Lung (tissue), 12 donors: ENCODE data around the gene TRIM14. TPM values are rescaled to one million over a fixed set of nuclear protein-coding genes. Genes with fewer than 3 reads are reported as not detected.
A peak's percentile ranks its signal among the peaks of the same experiment; 100 is the strongest.
"Not testable (repeated sequence)": the region's sequence is repeated elsewhere in the genome, so short reads cannot be mapped to it uniquely, and the experiment has no call there.

Experiments
- ATAC-seq: fragments of 200-7000 bp; cut with Tn5 transposase; one replicate; pipeline ENCODE4 v1.9.1; 2020; ENCODE audit warnings: moderate number of reproducible peaks; ENCODE audit not compliant: insufficient read depth, low FRiP score
- DNase-seq, 3 donors: peaks; one replicate each; pipeline ENCODE4 v3.0.0-alpha.2; 2013 to 2017
- H3K27ac ChIP-seq, 2 donors: one replicate each; pipeline ENCODE4 v1.5.1; 2013; ENCODE audit warnings: mild to moderate bottlenecking in 2 of 2, moderate library complexity in 2 of 2, control low read depth in 1 of 2, inconsistent platforms in 1 of 2, low read depth in 1 of 2, low read length in 1 of 2
- H3K27me3 ChIP-seq, 3 donors: one replicate each; pipeline ENCODE4 v1.5.1; 2013; ENCODE audit warnings: low read length in 2 of 3; ENCODE audit not compliant: control insufficient read depth in 3 of 3, insufficient read depth in 3 of 3
- H3K36me3 ChIP-seq, 4 donors: one replicate each; pipeline ENCODE4 v1.5.1; 2013; ENCODE audit warnings: low read length in 4 of 4, mild to moderate bottlenecking in 1 of 4, moderate library complexity in 1 of 4; ENCODE audit not compliant: control insufficient read depth in 4 of 4, insufficient read depth in 4 of 4
- H3K4me1 ChIP-seq, 5 donors: one replicate each; pipeline ENCODE4 v1.5.1; 2013; ENCODE audit warnings: low read length in 5 of 5, mild to moderate bottlenecking in 2 of 5, moderate library complexity in 1 of 5; ENCODE audit not compliant: control insufficient read depth in 5 of 5, insufficient read depth in 5 of 5
- H3K4me3 ChIP-seq: one replicate; pipeline ENCODE4 v1.5.1; 2013; ENCODE audit warnings: mild to moderate bottlenecking, control low read depth, moderate library complexity
- H3K9ac ChIP-seq, 2 donors: one replicate each; pipeline ENCODE4 v1.5.1; 2013; ENCODE audit warnings: low read length in 2 of 2, control low read depth in 1 of 2; ENCODE audit not compliant: insufficient read depth in 1 of 2
- H3K9me3 ChIP-seq, 4 donors: one replicate each; pipeline ENCODE4 v1.5.1; 2013; ENCODE audit warnings: low read length in 3 of 4, mild to moderate bottlenecking in 1 of 4, moderate library complexity in 1 of 4; ENCODE audit not compliant: control insufficient read depth in 4 of 4, insufficient read depth in 3 of 4
- CTCF ChIP-seq: IDR thresholded peaks from 2 replicates; pipeline ENCODE4 v1.5.1; 2012; ENCODE audit warnings: mild to moderate bottlenecking; ENCODE audit errors: control extremely low read depth, extremely low read depth
- WGBS, 2 donors: extraction: QIAGEN DNeasy Blood & Tissue Kit; methylation state at CpG; one replicate each; pipeline ENCODE4 v1.1.7; 2013; 5-methylcytosine and 5-hydroxymethylcytosine counted together
- polyA plus RNA-seq, 2 donors: library from polyadenylated mRNA; stranded (reverse); fragments of 200-250 nt; gene quantifications; one replicate each; pipeline ENCODE4 v1.2.1, GENCODE V29; 2013
- total RNA-seq, 2 donors: library from RNA; depleted of rRNA in 1 of 2; stranded (reverse); fragments of >200 nt in 1 of 2; gene quantifications; one replicate each; pipeline ENCODE4 v1.2.1, GENCODE V29; 2014 to 2021
- donor health status: control.
- donor health status: control.
- donor health status: Bipolar disorder and iron deficiency.
- donor health status: healthy.
- donor health status: DM: yes; HTN: yes; CAD: no.

Gene TRIM14
- total and polyA plus RNA-seq, 4 donors = 5.0 to 42.7 (median 12.1) TPM

GRCh38 chr9:98121058-98121457, 2.0 kb upstream of the TRIM14 start:
- Histone ChIP-seq H3K36me3 (peaks cover 0 to 1% (median 0%) of the 10 kb centered on the region in 4 donors), H3K9me3 (no peaks in the 10 kb centered on the region), H3K4me1 (peaks cover 0 to 13% (median 0%) of the 10 kb centered on the region in 5 donors), H3K27ac (peak overlapping the region in 1 of 2 donors; percentile 10), H3K27me3 (no peaks in the 10 kb centered on the region), H3K9ac (no peak overlapping the region), H3K4me3 (no peak overlapping the region)
- no peak for TF ChIP-seq CTCF
- WGBS, 2 donors = 8 to 11% methylated on average over 3 of the region's 3 CpGs
- ATAC-seq (no peak), DNase-seq (peak in 1 of 3 donors; percentile 23)

DNA sequence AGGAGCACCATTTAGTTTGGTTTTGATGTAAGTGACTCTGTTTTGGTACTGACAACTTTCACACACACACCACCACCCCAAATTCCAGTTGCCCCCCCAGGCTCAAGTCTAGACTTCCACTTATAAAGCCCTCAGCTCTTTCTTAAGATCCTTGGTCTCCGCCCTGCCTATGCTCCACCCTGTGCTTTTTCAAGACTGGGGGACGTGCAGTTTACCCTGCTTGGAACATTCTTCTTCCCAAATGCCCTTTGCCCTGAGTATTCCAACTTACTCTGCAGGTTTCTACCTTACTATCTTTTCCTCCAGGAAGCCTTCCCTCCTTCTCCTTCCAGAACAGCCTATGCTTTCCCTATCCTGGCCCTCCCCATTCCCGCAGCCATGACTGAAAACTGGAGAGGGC, 1.5 kb upstream of the TRIM14 start:
- ATAC-seq = no peak
- Histone ChIP-seq H3K9me3 (no peaks in the 10 kb centered on the region), H3K27ac (peak overlapping the region in 1 of 2 donors; percentile 76), H3K4me1 (peaks cover 0 to 13% (median 0%) of the 10 kb centered on the region in 5 donors), H3K36me3 (peaks cover 0 to 1% (median 0%) of the 10 kb centered on the region in 4 donors), H3K9ac (no peak overlapping the region), H3K4me3 (no peak overlapping the region), H3K27me3 (no peaks in the 10 kb centered on the region)
- TF ChIP-seq CTCF = no peak
- WGBS, 2 donors = 31 to 41% methylated on average over 3 of the region's 3 CpGs
- DNase-seq = peak in 1 of 3 donors; percentile 19

- H3K36me3 ChIP-seq = no peaks in the 10 kb centered on the region
- TF ChIP-seq CTCF = no peak
- peak overlapping the region; percentile 88 for H3K4me3 ChIP-seq
- peak overlapping the region in 1 of 2 donors; percentile 60 for H3K9ac ChIP-seq
- H3K9me3 ChIP-seq = no peaks in the 10 kb centered on the region
- ATAC-seq (no peak), DNase-seq (peak in 2 of 3 donors; percentile 11 to 21)
- WGBS, 2 donors = 22 to 53% methylated on average over 5 of the region's 5 CpGs
- H3K27me3 ChIP-seq = no peaks in the 10 kb centered on the region
- H3K4me1 ChIP-seq = peaks cover 0 to 13% (median 0%) of the 10 kb centered on the region in 5 donors
- peak overlapping the region in 1 of 2 donors; percentile 94 for H3K27ac ChIP-seq
Measured at GRCh38 chr9:98117984-98118639, 910 bp downstream of the TRIM14 start.

DNA sequence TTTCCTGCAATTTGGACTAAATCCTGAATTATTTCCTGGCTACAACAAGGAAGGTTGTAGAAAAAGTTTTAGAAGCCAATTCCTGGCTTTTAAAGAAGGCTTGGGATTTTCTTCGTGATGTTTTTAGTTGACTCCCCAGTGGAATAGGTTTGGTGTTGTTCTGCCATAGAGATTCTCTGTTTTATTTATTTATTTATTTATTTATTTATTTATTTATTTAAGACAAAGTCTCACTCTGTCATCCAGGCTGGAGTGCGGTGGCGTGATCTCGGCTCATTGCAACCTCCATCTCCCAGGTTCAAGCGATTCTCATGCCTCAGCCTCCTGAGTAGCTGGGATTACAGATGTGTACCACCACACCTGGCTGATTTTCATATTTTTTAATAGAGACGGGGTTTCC, 1.9 kb downstream of the TRIM14 start:
- ATAC-seq, H3K27me3 ChIP-seq, DNase-seq, H3K9ac ChIP-seq, H3K4me3 ChIP-seq, H3K9me3 ChIP-seq, H3K27ac ChIP-seq, H3K36me3 ChIP-seq: not testable (repeated sequence)
- 95 to 98% methylated on average over 6 of the region's 6 CpGs for WGBS, 2 donors
- peaks cover 0 to 13% (median 0%) of the 10 kb centered on the region in 5 donors for H3K4me1 ChIP-seq
